ENCODE results near the gene LSAMP. TPM values are rescaled to one million over a fixed set of nuclear protein-coding genes. Genes with fewer than 3 reads are reported as not detected.

Gene LSAMP
- total RNA-seq, 1 experiment from 2014 or later = not detected

DNA sequence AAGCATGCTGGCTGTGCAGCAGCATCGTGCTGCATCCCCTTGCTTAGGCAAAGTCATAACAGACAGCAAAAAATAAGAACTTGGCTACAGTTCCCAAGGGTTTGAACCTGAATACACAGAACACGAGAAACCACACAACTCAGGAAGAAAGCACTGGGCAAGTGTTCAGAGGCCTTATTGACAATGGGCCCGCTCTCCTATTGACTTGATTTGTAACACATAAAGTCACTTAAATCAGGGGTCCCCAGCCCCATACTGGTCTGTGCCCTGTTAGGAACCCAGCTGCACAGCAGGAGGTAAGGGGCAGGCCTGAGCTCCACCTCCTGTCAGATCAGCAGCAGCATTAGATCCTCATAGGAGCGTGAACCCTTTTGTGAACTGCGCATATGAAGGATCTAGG lies 145.1 kb downstream of the LSAMP start:
- Histone ChIP-seq H3K9me3 (ENCODE audit: insufficient read depth, low read depth) (no peaks in the 10 kb centered on the region), H2AFZ (no peak overlapping the region), H3K9me2 (ENCODE audit: insufficient read depth) (no peaks in the 10 kb centered on the region), H3K36me3 (ENCODE audit: low read depth) (no peaks in the 10 kb centered on the region), H3K27me3 (ENCODE audit: insufficient read depth, low read depth) (no peaks in the 10 kb centered on the region), H3F3A (ENCODE audit: insufficient read depth, low read depth) (no peaks in the 10 kb centered on the region), H3K27ac (no peak overlapping the region), H3K4me2 (no peak overlapping the region), H3K4me3 (no peak overlapping the region), H3K79me2 (ENCODE audit: low read depth) (no peaks in the 10 kb centered on the region), H4K20me1 (ENCODE audit: insufficient read depth) (no peaks in the 10 kb centered on the region), H3K4me1 (replicated peaks; ENCODE audit: insufficient read depth) (no peaks in the 10 kb centered on the region)
- no peak for TF ChIP-seq CTCF (conservative IDR thresholded peaks at IDR 0.05)
- TF ChIP-seq EZH2 (IDR thresholded peaks at IDR 0.05; ENCODE audit: low read depth) = no peak
- POLR2A ChIA-PET (ENCODE audit: unreplicated experiment) = no interaction called here
- intact Hi-C loops (cut with micrococcal nuclease; ENCODE audit: unreplicated experiment) = no loop called here
- BruUV-seq (replicated peaks) = no TSS peak
- DNase-seq = no peak
- CTCF ChIA-PET = no interaction called here

GRCh38 chr3:116299646-116300081 lies 145.6 kb downstream of the LSAMP start:
- DNase-seq = no peak
- Histone ChIP-seq H2AFZ (no peak overlapping the region), H3K4me1 (replicated peaks; ENCODE audit: insufficient read depth) (no peaks in the 10 kb centered on the region), H3K36me3 (ENCODE audit: low read depth) (no peaks in the 10 kb centered on the region), H3K9me2 (ENCODE audit: insufficient read depth) (no peaks in the 10 kb centered on the region), H3K27ac (no peak overlapping the region), H4K20me1 (ENCODE audit: insufficient read depth) (no peaks in the 10 kb centered on the region), H3F3A (ENCODE audit: insufficient read depth, low read depth) (no peaks in the 10 kb centered on the region), H3K4me3 (no peak overlapping the region), H3K27me3 (ENCODE audit: insufficient read depth, low read depth) (no peaks in the 10 kb centered on the region), H3K79me2 (ENCODE audit: low read depth) (no peaks in the 10 kb centered on the region), H3K9me3 (ENCODE audit: insufficient read depth, low read depth) (no peaks in the 10 kb centered on the region), H3K4me2 (no peak overlapping the region)
- TF ChIP-seq CTCF (conservative IDR thresholded peaks at IDR 0.05) (no peak), EZH2 (IDR thresholded peaks at IDR 0.05; ENCODE audit: low read depth) (no peak)
- intact Hi-C loops (cut with micrococcal nuclease; ENCODE audit: unreplicated experiment) = no loop called here
- ChIA-PET POLR2A (ENCODE audit: unreplicated experiment) (no interaction called here), CTCF (no interaction called here)
- no TSS peak for BruUV-seq (replicated peaks)

- Histone ChIP-seq H3K27me3 (ENCODE audit: insufficient read depth, low read depth) (no peaks in the 10 kb centered on the region), H3K9me2 (ENCODE audit: insufficient read depth) (no peaks in the 10 kb centered on the region), H3K4me1 (replicated peaks; ENCODE audit: insufficient read depth) (no peaks in the 10 kb centered on the region), H3K9me3 (ENCODE audit: insufficient read depth, low read depth) (no peaks in the 10 kb centered on the region), H2AFZ (no peak overlapping the region), H3K79me2 (ENCODE audit: low read depth) (no peaks in the 10 kb centered on the region), H3K36me3 (ENCODE audit: low read depth) (no peaks in the 10 kb centered on the region), H4K20me1 (ENCODE audit: insufficient read depth) (no peaks in the 10 kb centered on the region), H3F3A (ENCODE audit: insufficient read depth, low read depth) (no peaks in the 10 kb centered on the region), H3K4me2 (no peak overlapping the region), H3K4me3 (no peak overlapping the region), H3K27ac (no peak overlapping the region)
- no TSS peak for BruUV-seq (replicated peaks)
- DNase-seq = no peak
- CTCF ChIA-PET = no interaction called here
- intact Hi-C loops (cut with micrococcal nuclease; ENCODE audit: unreplicated experiment) = no loop called here
- TF ChIP-seq CTCF (conservative IDR thresholded peaks at IDR 0.05) (no peak), EZH2 (IDR thresholded peaks at IDR 0.05; ENCODE audit: low read depth) (no peak)
- POLR2A ChIA-PET (ENCODE audit: unreplicated experiment) = no interaction called here
Observed at GRCh38 chr3:116298151-116298550, 147.1 kb downstream of the LSAMP start.

Measured in PC-9 (cell line).